ENCODE results near the gene HES4. TPM values are rescaled to one million over a fixed set of nuclear protein-coding genes. Genes with fewer than 3 reads are reported as not detected.

HES4 gene
- total RNA-seq, 1 experiment from 2014 or later, result 145 TPM

GRCh38 chr1:965526-966134, 34.3 kb downstream of the HES4 start:
- peak overlapping the region; percentile 74 for H3K4me3 ChIP-seq (replicated peaks in 1 of 2; ENCODE audit: low read depth in 1 of 2, low read length in 2 of 2)
- peak overlapping the region; percentile 93 for H3K4me2 ChIP-seq (ENCODE audit: low read length)
- peaks cover 11 to 19% of the 10 kb centered on the region in 2 experiments; a peak in 3 of 4 replicates for H3K36me3 ChIP-seq (ENCODE audit: control insufficient read depth in 1 of 2, insufficient read depth in 2 of 2, low read length in 2 of 2)
- no TSS peak for BruUV-seq (replicated peaks)
- H2AFZ ChIP-seq (ENCODE audit: low read depth, low read length, poor library complexity, severe bottlenecking), result no peak overlapping the region
- intact Hi-C loops (cut with micrococcal nuclease), result no loop called here
- peak overlapping the region; percentile 94 for H3K9ac ChIP-seq (ENCODE audit: low read length)
- RAD21 ChIA-PET (ENCODE audit: low non-redundant PET in 1 of 2, low total read pairs in 2 of 2, uncharacterized antibody in 2 of 2, unreplicated experiment in 2 of 2), result no interaction called here
- peaks cover 21 to 41% of the 10 kb centered on the region in 2 experiments for H3K4me1 ChIP-seq (ENCODE audit: control insufficient read depth in 1 of 2, insufficient read depth in 2 of 2, low read length in 2 of 2)
- H3K9me3 ChIP-seq (ENCODE audit: control insufficient read depth in 1 of 2, insufficient read depth in 1 of 2, low read depth in 1 of 2, low read length in 2 of 2), result no peaks in the 10 kb centered on the region; a peak in 1 of 4 replicates
- peaks cover 20% of the 10 kb centered on the region; the same call in 1 of the 2 replicates for H3K79me2 ChIP-seq (ENCODE audit: insufficient read depth, low read length)
- CTCF ChIA-PET, result no interaction called here
- H3K27ac ChIP-seq (ENCODE audit: low read depth, low read length), result peak overlapping the region; percentile 100
- H3K9me2 ChIP-seq (ENCODE audit: insufficient read depth), result no peaks in the 10 kb centered on the region
- ATAC-seq, result peak; percentile 13
- TF ChIP-seq RAD21 (IDR thresholded peaks at IDR 0.05; ENCODE audit: low read depth), result no peak
- TF ChIP-seq ZBTB33 (IDR thresholded peaks at IDR 0.05; ENCODE audit: extremely low read depth, insufficient replicate concordance, low read length), result no peak
- no peak for TF ChIP-seq POLR2A (IDR thresholded peaks at IDR 0.05; ENCODE audit: borderline replicate concordance, extremely low read depth, insufficient read depth, insufficient read length)
- TF ChIP-seq EZH2 (IDR thresholded peaks at IDR 0.05), result no peak
- TF ChIP-seq ZNF274 (IDR thresholded peaks at IDR 0.05; ENCODE audit: low read depth, low read length), result no peak
- no peak for TF ChIP-seq FOSL1 (IDR thresholded peaks at IDR 0.05; ENCODE audit: low read depth)
- TF ChIP-seq SRF (IDR thresholded peaks at IDR 0.05; ENCODE audit: low read depth), result no peak
- no peak for TF ChIP-seq ATF3 (IDR thresholded peaks at IDR 0.05)
- no peak for TF ChIP-seq REST (IDR thresholded peaks at IDR 0.05; ENCODE audit: low read depth)
- no peak for TF ChIP-seq CEBPB (IDR thresholded peaks at IDR 0.05; ENCODE audit: low read depth)
- no peak for TF ChIP-seq SP1 (IDR thresholded peaks at IDR 0.05; ENCODE audit: low read depth)
- no peak for TF ChIP-seq MAX (IDR thresholded peaks at IDR 0.05)
- TF ChIP-seq EGR1 (IDR thresholded peaks at IDR 0.05; ENCODE audit: low read depth), result no peak
- TF ChIP-seq TCF7L2 (IDR thresholded peaks at IDR 0.05; ENCODE audit: borderline replicate concordance, extremely low read depth, insufficient read depth, insufficient read length), result no peak
- no peak for TF ChIP-seq CTCF (IDR thresholded peaks at IDR 0.05 in 2 of 3, conservative IDR thresholded peaks at IDR 0.05 in 1 of 3; ENCODE audit: borderline replicate concordance in 1 of 3, insufficient read depth in 1 of 3, low read depth in 2 of 3, low read length in 2 of 3)
- TF ChIP-seq EZH2phosphoT487 (IDR thresholded peaks at IDR 0.05; ENCODE audit: borderline replicate concordance), result no peak
- no peak for TF ChIP-seq POLR2AphosphoS5 (IDR thresholded peaks at IDR 0.05; ENCODE audit: low read depth, low read length)
- TF ChIP-seq CBX3 (IDR thresholded peaks at IDR 0.05; ENCODE audit: low read depth), result no peak
- no peaks in the 10 kb centered on the region for H4K20me1 ChIP-seq (ENCODE audit: insufficient read depth)
- no peaks in the 10 kb centered on the region for H3K27me3 ChIP-seq (ENCODE audit: insufficient read depth, low read length)
- POLR2A ChIA-PET, result no interaction called here
- no peak for DNase-seq (ENCODE audit: low read depth, low spot score)

All from HCT116 (cell line).